ENCODE results near the gene EPS8. TPM values are rescaled to one million over a fixed set of nuclear protein-coding genes. Genes with fewer than 3 reads are reported as not detected.

EPS8 gene
- total RNA-seq, 1 experiment from 2014 or later, result 232 TPM

- H3F3A ChIP-seq (ENCODE audit: insufficient read depth, low read depth), result no peaks in the 10 kb centered on the region
- H3K4me1 ChIP-seq (replicated peaks; ENCODE audit: insufficient read depth), result peaks cover 21% of the 10 kb centered on the region
- H3K27me3 ChIP-seq (ENCODE audit: insufficient read depth, low read depth), result no peaks in the 10 kb centered on the region
- H4K20me1 ChIP-seq (ENCODE audit: insufficient read depth), result no peaks in the 10 kb centered on the region
- no peaks in the 10 kb centered on the region for H3K9me3 ChIP-seq (ENCODE audit: insufficient read depth, low read depth)
- 0 out of 2 replicates have a peak overlapping the region, but pooled peaks have one; percentile 5 for H3K4me2 ChIP-seq
- no peaks in the 10 kb centered on the region for H3K36me3 ChIP-seq (ENCODE audit: low read depth)
- POLR2A ChIA-PET (ENCODE audit: unreplicated experiment), result interaction anchor here (0.6 kb wide), 1 partner anchor 46 kb away, joined by 3 read pairs; no protein-coding TSS in a partner anchor
- CTCF ChIA-PET, result no interaction called here
- no peaks in the 10 kb centered on the region for H3K79me2 ChIP-seq (ENCODE audit: low read depth)
- DNase-seq, result peak in 1 of 2 experiments; percentile 80
- no peak overlapping the region for H3K4me3 ChIP-seq
- H2AFZ ChIP-seq, result no peak overlapping the region; the same call in 1 of the 2 replicates
- TF ChIP-seq EZH2 (IDR thresholded peaks at IDR 0.05; ENCODE audit: low read depth), result no peak
- TF ChIP-seq CTCF (conservative IDR thresholded peaks at IDR 0.05), result no peak
- H3K9me2 ChIP-seq (ENCODE audit: insufficient read depth), result no peaks in the 10 kb centered on the region
- intact Hi-C loops (cut with micrococcal nuclease; ENCODE audit: unreplicated experiment), result loop anchor here (2.0 kb wide), 2 partner anchors 34 to 46 kb away; partner anchors contain the start of gene EPS8
- H3K27ac ChIP-seq, result 0 out of 2 replicates have a peak overlapping the region, but pooled peaks have one; percentile 6
- BruUV-seq (replicated peaks), result no TSS peak
Measured at GRCh38 chr12:15834575-15834974, 45.4 kb upstream of the EPS8 start.

- no TSS peak for BruUV-seq (replicated peaks)
- H3K27me3 ChIP-seq (ENCODE audit: insufficient read depth, low read depth), result no peaks in the 10 kb centered on the region
- no peak overlapping the region for H3K4me3 ChIP-seq
- intact Hi-C loops (cut with micrococcal nuclease; ENCODE audit: unreplicated experiment), result no loop called here
- DNase-seq, result no peak
- POLR2A ChIA-PET (ENCODE audit: unreplicated experiment), result interaction anchor here (1.1 kb wide), 1 partner anchor 880 kb away, joined by 4 read pairs; no protein-coding TSS in a partner anchor
- no peaks in the 10 kb centered on the region for H3K9me3 ChIP-seq (ENCODE audit: insufficient read depth, low read depth)
- H3K9me2 ChIP-seq (ENCODE audit: insufficient read depth), result no peaks in the 10 kb centered on the region
- no peaks in the 10 kb centered on the region for H4K20me1 ChIP-seq (ENCODE audit: insufficient read depth)
- H3F3A ChIP-seq (ENCODE audit: insufficient read depth, low read depth), result no peaks in the 10 kb centered on the region
- H3K27ac ChIP-seq, result no peak overlapping the region
- peaks cover 25% of the 10 kb centered on the region for H3K4me1 ChIP-seq (replicated peaks; ENCODE audit: insufficient read depth)
- CTCF ChIA-PET, result interaction anchor here (0.9 kb wide), 1 partner anchor 13 kb away, joined by 4 read pairs; no protein-coding TSS in a partner anchor
- no peaks in the 10 kb centered on the region for H3K36me3 ChIP-seq (ENCODE audit: low read depth)
- no peak overlapping the region for H3K4me2 ChIP-seq
- no peaks in the 10 kb centered on the region for H3K79me2 ChIP-seq (ENCODE audit: low read depth)
- H2AFZ ChIP-seq, result no peak overlapping the region
- no peak for TF ChIP-seq EZH2 (IDR thresholded peaks at IDR 0.05; ENCODE audit: low read depth)
- TF ChIP-seq CTCF (conservative IDR thresholded peaks at IDR 0.05), result no peak
Measured at GRCh38 chr12:15831315-15831978, 42.3 kb upstream of the EPS8 start.

GRCh38 chr12:15830538-15830937 lies 41.4 kb upstream of the EPS8 start:
- H3K9me2 ChIP-seq (ENCODE audit: insufficient read depth), result no peaks in the 10 kb centered on the region
- POLR2A ChIA-PET (ENCODE audit: unreplicated experiment), result interaction anchor here (0.6 to 1.1 kb wide), 2 partner anchors 201 to 879 kb away, joined by 4 to 11 read pairs; no protein-coding TSS in a partner anchor
- H3K4me1 ChIP-seq (replicated peaks; ENCODE audit: insufficient read depth), result peaks cover 25% of the 10 kb centered on the region
- H3K27ac ChIP-seq, result no peak overlapping the region
- H3K9me3 ChIP-seq (ENCODE audit: insufficient read depth, low read depth), result no peaks in the 10 kb centered on the region
- no peak overlapping the region for H3K4me3 ChIP-seq
- no peaks in the 10 kb centered on the region for H3K27me3 ChIP-seq (ENCODE audit: insufficient read depth, low read depth)
- no peak overlapping the region for H2AFZ ChIP-seq
- CTCF ChIA-PET, result interaction anchor here (0.9 kb wide), 1 partner anchor 13 kb away, joined by 4 read pairs; no protein-coding TSS in a partner anchor
- intact Hi-C loops (cut with micrococcal nuclease; ENCODE audit: unreplicated experiment), result no loop called here
- TF ChIP-seq EZH2 (IDR thresholded peaks at IDR 0.05; ENCODE audit: low read depth) (no peak), CTCF (conservative IDR thresholded peaks at IDR 0.05) (no peak)
- H3K79me2 ChIP-seq (ENCODE audit: low read depth), result no peaks in the 10 kb centered on the region
- no peak overlapping the region for H3K4me2 ChIP-seq
- no peak for DNase-seq
- H4K20me1 ChIP-seq (ENCODE audit: insufficient read depth), result no peaks in the 10 kb centered on the region
- H3K36me3 ChIP-seq (ENCODE audit: low read depth), result no peaks in the 10 kb centered on the region
- no TSS peak for BruUV-seq (replicated peaks)
- no peaks in the 10 kb centered on the region for H3F3A ChIP-seq (ENCODE audit: insufficient read depth, low read depth)

All from PC-9 (cell line).